GM12878 (cell line): ENCODE results near the gene DMD. TPM values are rescaled to one million over a fixed set of nuclear protein-coding genes. Genes with fewer than 3 reads are reported as not detected.

Experiments used
- ATAC-seq: fragments of 200-7000 bp; cut with Tn5 transposase; 3 replicates; pipeline ENCODE4 v1.9.1; 2020; ENCODE audit warnings: mild to moderate bottlenecking, moderate library complexity
- BruUV-seq: library from RNA; stranded (reverse); fragments of 400-500 nt; replicated peaks from 2 replicates; lab custom pipeline; 2021; lab: Mats Ljungman, UMichigan
- CTCF ChIA-PET: fragments of 300-600 bp; sonication (Branson Sonifier 250); formaldehyde crosslinking; extraction: SDS; loops from one replicate; lab custom pipeline; 2021; ENCODE audit warnings: inconsistent platforms; lab: Yijun Ruan, JAX
- POLR2A ChIA-PET: fragments of 350-600 bp; formaldehyde crosslinking; extraction: SDS; loops from one replicate; lab custom pipeline; 2021; ENCODE audit warnings: inconsistent platforms; lab: Charles Lee
- RAD21 ChIA-PET: fragments of 300-600 bp; sonication (Branson Sonifier 250); formaldehyde crosslinking; loops from one replicate; lab custom pipeline; 2023; ENCODE audit warnings: antibody characterized with exemption; ENCODE audit not compliant: unreplicated experiment; lab: Charles Lee
- SMC1A ChIA-PET: fragments of 300-600 bp; sonication (Branson Sonifier 250); formaldehyde crosslinking; loops from one replicate; lab custom pipeline; 2023; ENCODE audit not compliant: unreplicated experiment, uncharacterized antibody; lab: Charles Lee
- DNase-seq: peaks from one replicate; pipeline ENCODE4 v3.0.0-alpha.2; 2011; ENCODE audit warnings: low read depth, low spot score
- FAIRE-seq: peaks from 3 replicates; lab custom pipeline; 2011; peaks lifted over from hg19 to GRCh38; lab: Jason Lieb, UNC
- H2AFZ ChIP-seq: 2 replicates; pipeline ENCODE4 v1.6.0; 2011; ENCODE audit warnings: low read depth, low read length, control low read depth; ENCODE audit not compliant: control insufficient read depth
- H3K27ac ChIP-seq: 2 replicates; pipeline ENCODE4 v1.5.1; 2011; ENCODE audit warnings: control low read depth; ENCODE audit not compliant: control insufficient read depth, insufficient read depth
- H3K27me3 ChIP-seq, 2 experiments: replicated peaks in 1 of 2; 2 replicates each; pipeline versions ENCODE4 v1.6.0 to v1.6.1; 2011; ENCODE audit warnings: low read length in 1 of 2; ENCODE audit not compliant: control insufficient read depth in 2 of 2, insufficient read depth in 2 of 2
- H3K36me3 ChIP-seq, 2 experiments: 2 replicates each; pipeline ENCODE4 v1.5.1; 2011; ENCODE audit warnings: low read length in 1 of 2; ENCODE audit not compliant: control insufficient read depth in 2 of 2, insufficient read depth in 2 of 2
- H3K4me1 ChIP-seq: 2 replicates; pipeline ENCODE4 v1.6.1; 2011; ENCODE audit warnings: mild to moderate bottlenecking, low read length, moderate library complexity, mixed read lengths; ENCODE audit not compliant: control insufficient read depth, insufficient read depth
- H3K4me2 ChIP-seq: 2 replicates; pipeline ENCODE4 v1.6.0; 2011; ENCODE audit warnings: control low read depth; ENCODE audit not compliant: control insufficient read depth, insufficient read depth
- H3K4me3 ChIP-seq: fragments of 200-600 bp; sonication (generic); 2 replicates; pipeline ENCODE4 v1.5.1; 2016
- H3K79me2 ChIP-seq: 2 replicates; pipeline ENCODE4 v1.6.0; 2011; ENCODE audit warnings: low read length; ENCODE audit not compliant: control insufficient read depth, insufficient read depth
- H3K9ac ChIP-seq: 2 replicates; pipeline ENCODE4 v1.8.0; 2011; ENCODE audit warnings: low read length, control low read depth, mixed read lengths; ENCODE audit not compliant: control insufficient read depth, insufficient read depth
- H3K9me3 ChIP-seq: replicated peaks from 3 replicates; pipeline ENCODE4 v1.5.1; 2011; ENCODE audit warnings: mild to moderate bottlenecking, low read length; ENCODE audit not compliant: control insufficient read depth, insufficient read depth
- H4K20me1 ChIP-seq: 2 replicates; pipeline ENCODE4 v1.6.0; 2011; ENCODE audit not compliant: control insufficient read depth, insufficient read depth
- ATF2 ChIP-seq: IDR thresholded peaks from 2 replicates; pipeline ENCODE4 v1.6.1; 2012; ENCODE audit warnings: low read length, inconsistent platforms
- CREM ChIP-seq: IDR thresholded peaks from 2 replicates; pipeline ENCODE4 v1.6.1; 2014; ENCODE audit warnings: antibody characterized with exemption, low read depth
- DPF2 ChIP-seq: fragments of 450-650 bp; IDR thresholded peaks from 2 replicates; pipeline ENCODE4 v1.6.1; 2017; ENCODE audit warnings: mild to moderate bottlenecking
- EP300 ChIP-seq, 2 experiments: fragments of 150-350 bp in 1 of 2; IDR thresholded peaks; 2 replicates each; pipeline ENCODE4 v1.6.1; 2011 to 2012; ENCODE audit warnings: low read depth in 2 of 2, low read length in 2 of 2, borderline replicate concordance in 1 of 2, improper control_type of control experiment in 1 of 2, inconsistent platforms in 1 of 2; ENCODE audit not compliant: control insufficient read depth in 1 of 2
- EZH2 ChIP-seq: IDR thresholded peaks from 2 replicates; pipeline ENCODE4 v1.6.1; 2012; ENCODE audit warnings: low read depth, mild to moderate bottlenecking, control low read depth, inconsistent platforms, low read length, borderline replicate concordance; ENCODE audit not compliant: control insufficient read depth
- FOXM1 ChIP-seq: IDR thresholded peaks from 2 replicates; pipeline ENCODE4 v1.6.1; 2012; ENCODE audit warnings: low read depth, mild to moderate bottlenecking, inconsistent platforms, low read length, moderate library complexity
- GABPA ChIP-seq: IDR thresholded peaks from 2 replicates; pipeline ENCODE4 v1.6.1; 2014; ENCODE audit warnings: antibody characterized with exemption, low read depth, mild to moderate bottlenecking, inconsistent platforms
- HCFC1 ChIP-seq: fragments of 150-350 bp; IDR thresholded peaks from 2 replicates; pipeline ENCODE4 v1.6.1; 2014; ENCODE audit warnings: low read length
- IKZF2 ChIP-seq, 2 experiments: fragments of 450-650 bp; IDR thresholded peaks; 2 replicates each; pipeline ENCODE4 v1.6.1; 2017; ENCODE audit warnings: mild to moderate bottlenecking in 2 of 2, moderate library complexity in 2 of 2
- IRF4 ChIP-seq: IDR thresholded peaks from 2 replicates; pipeline ENCODE4 v1.6.1; 2011; ENCODE audit warnings: low read depth, low read length
- JUNB ChIP-seq: IDR thresholded peaks from 2 replicates; pipeline ENCODE4 v1.6.1; 2016; ENCODE audit warnings: antibody characterized with exemption, mild to moderate bottlenecking
- JUND ChIP-seq: IDR thresholded peaks from 2 replicates; pipeline ENCODE4 v1.6.1; 2012; ENCODE audit warnings: low read depth, mild to moderate bottlenecking, low read length, improper control_type of control experiment, moderate library complexity
- MEF2A ChIP-seq: IDR thresholded peaks from 2 replicates; pipeline ENCODE4 v1.6.1; 2011; ENCODE audit warnings: low read depth, mild to moderate bottlenecking, low read length, moderate library complexity; ENCODE audit not compliant: insufficient read depth
- MEF2B ChIP-seq: fragments of 450-650 bp; IDR thresholded peaks from 2 replicates; pipeline ENCODE4 v1.6.1; 2018; ENCODE audit warnings: mild to moderate bottlenecking, moderate library complexity; ENCODE audit not compliant: partially characterized antibody, poor library complexity, severe bottlenecking
- MLLT1 ChIP-seq: fragments of 450-650 bp; IDR thresholded peaks from 2 replicates; pipeline ENCODE4 v1.6.1; 2016; ENCODE audit warnings: mild to moderate bottlenecking
- MTA2 ChIP-seq: fragments of 450-650 bp; IDR thresholded peaks from 2 replicates; pipeline ENCODE4 v1.6.1; 2016; ENCODE audit warnings: low read depth, mild to moderate bottlenecking, moderate library complexity
- NFIC ChIP-seq: IDR thresholded peaks from 2 replicates; pipeline ENCODE4 v1.6.1; 2012; ENCODE audit warnings: low read depth, mild to moderate bottlenecking, inconsistent platforms, low read length, moderate library complexity
- RB1 ChIP-seq: fragments of 450-650 bp; formaldehyde crosslinking; IDR thresholded peaks from 2 replicates; pipeline ENCODE4 v1.6.1; 2017; ENCODE audit warnings: mild to moderate bottlenecking, borderline replicate concordance
- RUNX3 ChIP-seq: IDR thresholded peaks from 2 replicates; pipeline ENCODE4 v1.6.1; 2012; ENCODE audit warnings: low read length, inconsistent platforms
- TCF7 ChIP-seq: IDR thresholded peaks from 2 replicates; pipeline ENCODE4 v1.6.1; 2014; ENCODE audit warnings: antibody characterized with exemption, borderline replicate concordance
- USF2 ChIP-seq: IDR thresholded peaks from 2 replicates; pipeline ENCODE4 v1.6.1; 2011; ENCODE audit warnings: low read depth, low read length, improper control_type of control experiment, borderline replicate concordance
- WGBS: methylation state at CpG from one replicate; pipeline ENCODE4 v1.1.6; 2016; ENCODE audit warnings: low lambda C conversion rate; ENCODE audit not compliant: insufficient replicate concordance, insufficient coverage; ENCODE audit errors: missing lambda C conversion rate; 5-methylcytosine and 5-hydroxymethylcytosine counted together
- in situ Hi-C: fragments of 300-500 bp; cut with MboI; formaldehyde crosslinking; loops from 9 replicates; pipeline ENCODE4 v1.14.3; 2018; ENCODE audit warnings: mixed read lengths
- intact Hi-C: fragments of 100-400 bp; cut with micrococcal nuclease; formaldehyde crosslinking; loops from one replicate; pipeline ENCODE4 v1.14.2; 2022; ENCODE audit not compliant: unreplicated experiment
- polyA plus RNA-seq, 11 experiments: library from polyadenylated mRNA; depleted of rRNA in 4 of 11; unstranded in 6 of 11; stranded (reverse) in 5 of 11; fragments of >200 nt; fragmentation: Nextera tagmentation in 4 of 11; fragmentation: Illumina TruSeq in 1 of 11; extraction: Ambion mirVana in 4 of 11; extraction: Trizol in 1 of 11; gene quantifications; 1 replicate in 1 of 11; 2 replicates in 10 of 11; pipeline versions ENCODE4 v1.2.1 to v1.2.3, GENCODE V29; 2011 to 2016; ENCODE audit warnings: inconsistent platforms in 2 of 11, missing spikeins in 2 of 11, low read depth in 1 of 11
- total RNA-seq, 4 experiments: library from RNA; depleted of rRNA in 3 of 4; stranded (reverse); fragments of >200 nt in 3 of 4; fragmentation: Illumina TruSeq in 1 of 4; extraction: Trizol in 1 of 4; gene quantifications; 2 replicates each; pipeline versions ENCODE4 v1.2.1 to v1.2.3, GENCODE V29; 2013 to 2021

DMD gene
- total and polyA plus RNA-seq, 10 of the 15 experiments (the other 5 are each of a cell fraction or from before 2014, with no cell fraction given), result 1.4 to 24.3 (median 4.3) TPM

- ChIA-PET RAD21 (no interaction called here), POLR2A (no interaction called here), SMC1A (no interaction called here), CTCF (no interaction called here)
- no peaks in the 10 kb centered on the region for H3K27me3 ChIP-seq
- no peaks in the 10 kb centered on the region for H3K79me2 ChIP-seq
- H4K20me1 ChIP-seq, result no peaks in the 10 kb centered on the region
- peak; percentile 58 for ATAC-seq
- in situ Hi-C loops (no loop called here), intact Hi-C loops (no loop called here)
- TF ChIP-seq JUNB (peak; percentile 98), DPF2 (peak; percentile 41; the same call in 1 of the 2 replicates), IRF4 (peak; percentile 65; the same call in 1 of the 2 replicates), RUNX3 (peak; percentile 33; the same call in 1 of the 2 replicates), JUND (0 out of 2 replicates have a peak, but pooled peaks have one; percentile 31), GABPA (0 out of 2 replicates have a peak, but pooled peaks have one; percentile 53), USF2 (no peak), EZH2 (no peak), MEF2B (peak; percentile 31), NFIC (peak; percentile 90), HCFC1 (no peak), CREM (peak; percentile 37; the same call in 1 of the 2 replicates), RB1 (no peak), MEF2A (peak; percentile 46; the same call in 1 of the 2 replicates), FOXM1 (peak; percentile 46; the same call in 1 of the 2 replicates), MLLT1 (no peak), ATF2 (peak; percentile 68; the same call in 1 of the 2 replicates), MTA2 (0 out of 2 replicates have a peak, but pooled peaks have one; percentile 26), TCF7 (no peak), EP300 (IDR thresholded peaks at IDR 0.05; ENCODE audit: borderline replicate concordance in 1 of 2, control insufficient read depth in 1 of 2, low read depth in 2 of 2, low read length in 2 of 2) (peak in 1 of 2 experiments; percentile 17; a peak in 1 of 4 replicates), IKZF2 (IDR thresholded peaks at IDR 0.05) (peak; percentile 49 to 50; a peak in 2 of 4 replicates)
- no peak overlapping the region for H3K4me2 ChIP-seq
- no peaks in the 10 kb centered on the region for H3K4me1 ChIP-seq
- H3K9ac ChIP-seq, result no peak overlapping the region
- no peak overlapping the region for H3K27ac ChIP-seq
- FAIRE-seq, result no peak
- WGBS, result 3% methylated on average over 4 of the region's 4 CpGs
- H3K36me3 ChIP-seq, result no peaks in the 10 kb centered on the region
- no peak overlapping the region for H2AFZ ChIP-seq
- no TSS peak for BruUV-seq
- no peak overlapping the region for H3K4me3 ChIP-seq
- H3K9me3 ChIP-seq, result no peaks in the 10 kb centered on the region; the same call in 2 of the 3 replicates
- no peak for DNase-seq
These were observed 813.7 kb downstream of the DMD start for GRCh38 chrX:32397562-32398216.
